ENCODE measurements around the gene ATG7.
"Not testable (repeated sequence)": the region's sequence is repeated elsewhere in the genome, so short reads cannot be mapped to it uniquely, and the experiment has no call there.

Gene ATG7

GRCh38 chr3:11513125-11513816 is 241.1 kb downstream of the ATG7 start:
- not testable (repeated sequence) for DNase-seq (ENCODE audit: low read depth); H3K4me3 ChIP-seq (ENCODE audit: low read depth, low read length)

GRCh38 chr3:11513817-11514135 is 241.6 kb downstream of the ATG7 start:
- no peak for DNase-seq (ENCODE audit: low read depth)
- no peak overlapping the region for H3K4me3 ChIP-seq (ENCODE audit: low read depth, low read length)

DNA sequence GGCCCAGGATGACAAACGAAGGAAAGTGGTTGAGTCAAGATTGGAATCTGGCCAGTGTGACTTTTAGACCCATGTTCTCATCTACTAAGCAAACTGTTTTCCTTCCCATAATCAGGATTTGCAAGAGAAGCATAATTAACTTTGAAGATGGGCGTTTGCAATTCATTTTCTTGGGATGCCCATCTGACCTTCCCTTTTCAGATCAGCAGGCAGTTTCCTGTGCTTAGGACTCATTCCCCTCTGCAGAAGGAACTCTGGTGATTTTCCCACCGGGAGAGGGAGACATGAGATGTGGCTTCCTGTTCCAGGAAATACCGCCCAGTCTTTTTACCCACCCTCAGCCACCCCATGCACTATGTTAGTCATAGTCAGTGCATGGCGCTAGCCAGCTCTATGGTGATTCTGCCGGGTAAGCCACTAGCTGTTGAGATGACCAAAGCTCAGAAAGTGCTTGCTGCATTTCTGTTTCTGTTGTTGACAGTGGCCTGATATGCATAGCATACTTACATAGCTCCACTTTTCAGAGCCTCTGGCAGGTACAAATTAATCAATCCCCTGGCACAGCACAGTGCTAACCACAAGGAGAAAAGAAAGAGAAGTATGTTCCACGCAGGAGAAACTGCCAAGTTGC is 242.1 kb downstream of the ATG7 start:
- peak; percentile 65 for DNase-seq (ENCODE audit: low read depth)
- H3K4me3 ChIP-seq (ENCODE audit: low read depth, low read length), result no peak overlapping the region

- no peak for DNase-seq (ENCODE audit: low read depth)
- H3K4me3 ChIP-seq (ENCODE audit: low read depth, low read length), result no peak overlapping the region
Measured at GRCh38 chr3:11517601-11518000, 245.4 kb downstream of the ATG7 start.

- H3K4me3 ChIP-seq (ENCODE audit: low read depth, low read length), result no peak overlapping the region
- DNase-seq (ENCODE audit: low read depth), result no peak
Measured at GRCh38 chr3:11521167-11521566, 249.0 kb downstream of the ATG7 start.

DNA sequence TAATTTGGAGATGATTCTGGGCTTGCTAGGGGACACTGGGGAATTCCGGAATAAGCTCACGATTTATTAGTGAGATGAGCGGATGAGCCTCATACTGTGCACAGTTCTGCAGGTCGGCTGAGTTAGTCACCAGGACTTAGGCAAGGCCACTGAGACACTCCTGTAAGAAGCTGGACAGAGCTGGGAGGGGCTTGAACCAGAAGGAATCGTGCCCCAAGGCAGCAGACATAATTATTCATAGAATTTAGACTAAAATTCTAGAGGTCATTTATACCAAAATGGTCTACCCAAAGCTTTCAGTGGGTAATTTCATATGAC is 250.2 kb downstream of the ATG7 start:
- DNase-seq (ENCODE audit: low read depth), result no peak
- H3K4me3 ChIP-seq (ENCODE audit: low read depth, low read length), result no peak overlapping the region

DNA sequence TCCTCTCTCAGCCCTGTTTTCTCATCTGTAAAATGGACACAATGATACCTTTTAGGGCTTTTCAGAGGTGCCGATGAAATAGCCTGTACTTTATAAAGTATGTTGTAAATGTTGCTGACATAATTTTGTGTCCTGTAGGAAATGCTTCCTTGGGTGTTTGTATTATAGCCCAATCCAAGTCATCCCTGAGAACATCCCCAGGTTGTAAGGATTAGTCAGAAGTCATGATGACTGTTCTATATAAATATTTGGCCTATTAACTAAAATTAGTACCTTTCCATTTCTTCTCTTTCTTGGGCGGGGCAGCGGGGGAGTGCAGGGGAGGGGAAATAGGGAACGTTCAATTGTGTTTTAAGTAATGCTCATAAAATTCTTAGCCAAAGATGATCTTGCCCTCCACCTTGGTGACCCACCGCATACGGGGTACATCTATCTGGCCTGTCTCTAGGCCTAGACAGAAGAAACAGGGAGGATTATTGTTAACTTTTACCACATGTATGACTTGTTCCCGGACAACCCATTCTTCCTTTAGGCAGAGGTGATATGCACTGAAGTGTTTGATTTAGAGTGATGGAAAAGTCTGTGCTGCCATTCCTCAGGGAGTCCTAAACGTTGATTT is 250.9 kb downstream of the ATG7 start:
- no peak for DNase-seq (ENCODE audit: low read depth)
- no peak overlapping the region for H3K4me3 ChIP-seq (ENCODE audit: low read depth, low read length)

GRCh38 chr3:11523572-11524101 is 251.4 kb downstream of the ATG7 start:
- peak; percentile 28 for DNase-seq (ENCODE audit: low read depth)
- H3K4me3 ChIP-seq (ENCODE audit: low read depth, low read length), result no peak overlapping the region

GRCh38 chr3:11526121-11526520 is 253.9 kb downstream of the ATG7 start:
- not testable (repeated sequence) for DNase-seq (ENCODE audit: low read depth); H3K4me3 ChIP-seq (ENCODE audit: low read depth, low read length)

GRCh38 chr3:11529281-11529680 is 257.1 kb downstream of the ATG7 start:
- no peak for DNase-seq (ENCODE audit: low read depth)

GRCh38 chr3:11530153-11530721 is 258.0 kb downstream of the ATG7 start:
- no peak overlapping the region for H3K4me3 ChIP-seq (ENCODE audit: low read depth, low read length)
- DNase-seq (ENCODE audit: low read depth), result peak; percentile 97

More at GRCh38 chr3:11529281-11529680, 257.1 kb downstream of the ATG7 start:
- no peak overlapping the region for H3K4me3 ChIP-seq (ENCODE audit: low read depth, low read length)

DNA sequence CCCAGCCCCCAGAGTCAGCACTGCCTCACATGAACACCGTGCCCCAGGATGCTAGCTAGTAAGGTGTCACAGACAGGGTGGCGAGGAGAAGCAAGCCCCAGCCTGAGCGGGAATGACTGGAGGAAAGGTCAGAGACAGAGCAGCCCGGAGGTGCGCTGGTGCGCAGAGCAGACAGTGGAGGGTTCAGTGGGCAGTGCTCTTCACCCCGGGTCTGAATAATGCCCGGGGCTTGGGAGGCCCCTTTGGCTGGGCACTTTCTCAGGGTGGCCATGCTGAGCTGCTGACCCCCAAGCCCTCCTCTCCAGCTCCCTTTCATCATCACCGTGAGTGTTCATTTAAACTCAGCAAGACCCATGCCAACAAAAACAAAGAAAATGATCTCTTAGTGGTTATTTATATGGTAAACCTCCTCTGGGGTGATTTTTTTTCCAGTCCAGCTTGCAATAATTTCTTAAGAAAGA is 260.8 kb downstream of the ATG7 start:
- DNase-seq (ENCODE audit: low read depth), result peak; percentile 61

DNA sequence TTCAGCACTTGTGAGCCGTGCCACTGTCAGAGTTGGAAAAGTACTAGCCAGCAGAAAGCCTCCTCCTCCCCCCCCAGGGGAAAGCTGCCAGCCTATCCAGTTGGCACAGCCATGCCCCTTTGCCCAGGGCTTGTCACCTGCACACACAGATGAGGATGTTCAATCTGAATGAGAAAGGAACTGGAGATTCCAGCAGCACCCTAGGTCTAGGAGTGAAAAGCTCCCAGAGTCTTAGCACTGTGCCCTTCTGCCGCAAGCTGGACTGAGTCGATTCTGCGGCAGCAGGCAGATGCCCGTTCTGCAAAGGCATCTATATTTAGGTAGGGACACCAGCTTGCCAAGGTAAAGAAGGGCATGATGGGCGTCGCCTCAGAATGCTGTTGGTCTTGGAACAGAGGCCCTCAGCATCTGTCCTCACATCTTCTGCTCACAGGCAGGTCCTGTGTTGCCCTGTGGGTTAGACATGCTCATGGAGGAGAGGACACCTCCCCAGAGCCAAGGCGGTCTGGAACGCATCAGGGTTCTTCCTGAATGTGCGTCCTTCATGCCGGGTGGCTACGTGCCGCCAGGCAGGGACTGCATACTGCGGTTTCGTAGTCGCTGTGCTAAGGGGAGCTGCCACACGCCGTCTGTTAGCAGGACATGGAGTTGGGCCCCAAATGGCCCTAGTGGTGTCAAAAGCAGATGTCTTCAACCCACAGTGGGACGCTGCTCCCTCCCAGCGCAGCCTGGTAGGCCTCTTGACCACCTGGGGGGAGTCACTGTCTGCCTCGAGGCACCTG is 262.0 kb downstream of the ATG7 start:
- no peak overlapping the region for H3K4me3 ChIP-seq (ENCODE audit: low read depth, low read length)
- no peak for DNase-seq (ENCODE audit: low read depth)

More for the DNA sequence above, 260.8 kb downstream of the ATG7 start:
- H3K4me3 ChIP-seq (ENCODE audit: low read depth, low read length), result no peak overlapping the region

- H3K4me3 ChIP-seq (ENCODE audit: low read depth, low read length), result no peak overlapping the region
Measured at GRCh38 chr3:11534793-11535101, 262.6 kb downstream of the ATG7 start.

GRCh38 chr3:11535243-11535960 is 263.2 kb downstream of the ATG7 start:
- no peak overlapping the region for H3K4me3 ChIP-seq (ENCODE audit: low read depth, low read length)
- no peak for DNase-seq (ENCODE audit: low read depth)

More at GRCh38 chr3:11534793-11535101, 262.6 kb downstream of the ATG7 start:
- no peak for DNase-seq (ENCODE audit: low read depth)

- no peak overlapping the region for H3K4me3 ChIP-seq (ENCODE audit: low read depth, low read length)
- DNase-seq (ENCODE audit: low read depth), result no peak
Measured at GRCh38 chr3:11536132-11536935, 264.1 kb downstream of the ATG7 start.

DNA sequence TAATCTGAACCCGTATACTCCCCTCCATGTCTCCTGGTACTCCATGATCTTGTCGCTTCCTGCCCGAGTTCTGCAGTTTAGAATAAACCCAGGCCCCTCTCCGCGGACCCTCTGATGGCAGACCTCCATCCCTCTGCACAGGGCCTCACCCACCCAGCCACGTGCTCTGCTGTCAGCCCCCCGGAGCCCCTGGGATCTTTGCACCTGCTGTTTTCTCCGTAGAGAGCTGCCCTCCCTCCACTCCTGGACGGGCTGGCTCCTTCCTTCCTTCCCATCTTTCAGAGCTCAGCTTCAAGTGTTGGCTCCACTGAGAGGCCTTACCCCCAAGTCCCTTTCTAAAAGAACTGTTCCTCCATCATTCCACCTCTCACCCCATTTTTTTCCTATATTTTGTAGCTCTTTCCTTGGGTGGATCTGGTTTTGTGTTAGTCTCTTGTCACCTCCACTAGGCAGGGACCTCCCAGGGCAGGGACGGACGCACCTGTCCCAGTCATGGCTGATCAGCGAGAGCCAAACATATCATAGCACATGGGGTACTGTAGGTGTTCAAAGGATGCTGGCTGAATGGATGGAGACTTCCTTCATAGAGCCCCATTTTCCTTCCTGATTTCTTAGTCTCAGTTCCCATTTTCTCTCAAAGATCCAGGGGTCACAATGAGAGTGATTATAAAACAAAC is 264.9 kb downstream of the ATG7 start:
- DNase-seq (ENCODE audit: low read depth), result no peak

GRCh38 chr3:11538581-11538980 is 266.4 kb downstream of the ATG7 start:
- no peak for DNase-seq (ENCODE audit: low read depth)
- no peak overlapping the region for H3K4me3 ChIP-seq (ENCODE audit: low read depth, low read length)

More for the DNA sequence above, 264.9 kb downstream of the ATG7 start:
- H3K4me3 ChIP-seq (ENCODE audit: low read depth, low read length), result no peak overlapping the region

All from skeletal muscle cell (primary cell).